Measurements from ENCODE around the gene S1PR3. TPM values are rescaled to one million over a fixed set of nuclear protein-coding genes. Genes with fewer than 3 reads are reported as not detected.

S1PR3 gene
- polyA plus RNA-seq, 4 donors: 0.22 to 6.1 (median 3.3) TPM

DNA sequence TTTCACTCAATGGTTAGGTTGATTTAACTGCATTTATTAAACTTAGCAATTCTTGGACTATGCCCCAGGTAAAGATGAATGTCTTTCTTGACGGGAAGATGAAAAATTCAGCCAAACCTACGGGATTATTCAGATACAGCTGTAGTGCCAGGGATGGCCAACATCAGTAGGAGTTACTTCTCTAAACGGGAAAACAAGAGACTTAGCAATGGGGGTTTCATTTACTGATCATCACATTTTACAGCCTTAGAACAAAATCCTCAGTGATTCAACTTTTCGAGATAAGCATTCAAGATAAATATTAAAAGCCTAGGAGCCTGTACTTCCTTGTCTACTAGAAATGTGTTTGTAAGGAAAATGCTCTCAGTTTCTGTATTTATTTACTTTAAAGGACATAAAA, 46.1 kb downstream of the S1PR3 start:
- no peak overlapping the region for H3K27ac ChIP-seq (ENCODE audit: low read depth in 1 of 3, low read length in 2 of 3)
- WGBS, 3 donors: 13 to 48% (median 31%) methylated on average over 4 of the region's 4 CpGs
- no peak overlapping the region for H3K4me3 ChIP-seq (ENCODE audit: low read depth in 1 of 3, low read length in 3 of 3)
- no peaks in the 10 kb centered on the region for H3K36me3 ChIP-seq (ENCODE audit: control insufficient read depth in 3 of 3, insufficient read depth in 2 of 3, low read depth in 1 of 3, low read length in 3 of 3)
- H3K9me3 ChIP-seq (ENCODE audit: control insufficient read depth in 2 of 2, insufficient read depth in 1 of 2, low read depth in 1 of 2, low read length in 1 of 2): no peaks in the 10 kb centered on the region
- peak in 1 of 2 donors; percentile 44 for DNase-seq
- H3K4me1 ChIP-seq (ENCODE audit: control insufficient read depth in 3 of 3, insufficient read depth in 2 of 3, low read depth in 1 of 3, low read length in 2 of 3): peaks cover 0 to 14% (median 3%) of the 10 kb centered on the region in 3 donors
- no peaks in the 10 kb centered on the region for H3K27me3 ChIP-seq (ENCODE audit: control insufficient read depth in 3 of 3, insufficient read depth in 3 of 3, low read length in 3 of 3)
- no peak for FAIRE-seq

DNA sequence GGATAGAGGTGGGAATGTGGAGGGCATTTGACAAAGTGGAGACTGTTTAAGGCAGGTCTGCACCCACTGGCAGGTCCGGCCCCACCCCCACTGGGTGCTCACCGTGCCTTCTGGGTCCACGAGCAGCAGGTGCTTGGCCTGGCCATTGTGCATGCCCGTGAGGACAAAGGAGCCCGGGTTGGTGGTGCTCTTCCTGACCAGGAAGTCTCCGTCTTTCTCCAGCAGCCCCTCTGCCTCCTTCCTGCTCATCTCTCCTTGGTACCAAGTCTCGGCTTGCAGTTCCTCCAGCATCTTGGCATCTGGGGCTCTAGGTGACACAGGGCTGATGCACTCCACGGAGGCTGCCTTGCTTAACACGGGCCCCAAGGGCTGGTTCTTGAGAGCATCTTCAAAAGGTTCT, 46.6 kb downstream of the S1PR3 start:
- H3K27ac ChIP-seq (ENCODE audit: low read depth in 1 of 3, low read length in 2 of 3): no peak overlapping the region
- no peak for FAIRE-seq
- WGBS, 3 donors: 77 to 79% (median 77%) methylated on average over 9 of the region's 9 CpGs

DNA sequence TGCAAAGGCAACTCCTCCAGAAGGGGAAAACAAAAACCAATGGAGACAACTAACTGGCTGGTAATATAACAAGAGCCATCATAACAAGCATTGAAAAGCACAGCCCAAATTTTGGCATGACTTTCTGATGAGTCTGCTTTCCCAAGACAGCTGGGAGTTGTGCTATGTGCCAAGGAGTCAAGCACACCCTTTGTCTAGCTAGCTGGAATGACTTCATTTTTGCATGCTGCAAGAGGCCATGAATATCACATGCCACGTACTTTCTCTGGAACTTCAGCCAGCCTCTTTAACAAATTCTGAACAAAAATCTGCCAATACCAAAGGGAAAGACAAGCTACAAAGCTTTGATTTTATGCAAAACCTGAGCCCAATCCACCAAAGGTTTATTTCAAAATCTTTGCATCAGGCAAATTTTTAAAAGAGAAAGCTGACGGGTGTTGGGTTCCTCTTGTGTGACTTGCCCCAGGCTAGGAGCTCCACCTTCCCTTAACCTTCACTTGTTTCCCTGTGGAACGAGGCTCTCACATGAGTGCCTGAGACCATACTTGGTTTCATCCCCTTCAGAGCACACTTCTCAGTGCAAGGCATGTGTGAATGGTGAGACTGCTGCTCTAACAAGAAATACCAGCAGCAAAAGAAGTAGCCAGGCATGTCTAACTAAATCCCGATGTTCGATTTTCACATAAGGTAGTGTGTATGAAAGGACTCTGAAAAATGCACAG, 47.3 kb downstream of the S1PR3 start:
- FAIRE-seq (no peak), DNase-seq (no peak)
- no peaks in the 10 kb centered on the region for H3K36me3 ChIP-seq (ENCODE audit: control insufficient read depth in 3 of 3, insufficient read depth in 2 of 3, low read depth in 1 of 3, low read length in 3 of 3)
- no peaks in the 10 kb centered on the region for H3K27me3 ChIP-seq (ENCODE audit: control insufficient read depth in 3 of 3, insufficient read depth in 3 of 3, low read length in 3 of 3)
- H3K27ac ChIP-seq (ENCODE audit: low read depth in 1 of 3, low read length in 2 of 3): peak overlapping the region in 1 of 3 donors; percentile 28
- no peaks in the 10 kb centered on the region for H3K9me3 ChIP-seq (ENCODE audit: control insufficient read depth in 2 of 2, insufficient read depth in 1 of 2, low read depth in 1 of 2, low read length in 1 of 2)
- H3K4me1 ChIP-seq (ENCODE audit: control insufficient read depth in 3 of 3, insufficient read depth in 2 of 3, low read depth in 1 of 3, low read length in 2 of 3): peaks cover 0 to 14% (median 3%) of the 10 kb centered on the region in 3 donors
- 76 to 89% (median 82%) methylated on average over 5 of the region's 5 CpGs for WGBS, 3 donors
- H3K4me3 ChIP-seq (ENCODE audit: low read depth in 1 of 3, low read length in 3 of 3): no peak overlapping the region

More for the DNA sequence above, 46.6 kb downstream of the S1PR3 start:
- H3K27me3 ChIP-seq (ENCODE audit: control insufficient read depth in 3 of 3, insufficient read depth in 3 of 3, low read length in 3 of 3): no peaks in the 10 kb centered on the region
- H3K4me1 ChIP-seq (ENCODE audit: control insufficient read depth in 3 of 3, insufficient read depth in 2 of 3, low read depth in 1 of 3, low read length in 2 of 3): peaks cover 0 to 14% (median 3%) of the 10 kb centered on the region in 3 donors
- no peaks in the 10 kb centered on the region for H3K36me3 ChIP-seq (ENCODE audit: control insufficient read depth in 3 of 3, insufficient read depth in 2 of 3, low read depth in 1 of 3, low read length in 3 of 3)
- no peaks in the 10 kb centered on the region for H3K9me3 ChIP-seq (ENCODE audit: control insufficient read depth in 2 of 2, insufficient read depth in 1 of 2, low read depth in 1 of 2, low read length in 1 of 2)
- DNase-seq: no peak
- no peak overlapping the region for H3K4me3 ChIP-seq (ENCODE audit: low read depth in 1 of 3, low read length in 3 of 3)

DNA sequence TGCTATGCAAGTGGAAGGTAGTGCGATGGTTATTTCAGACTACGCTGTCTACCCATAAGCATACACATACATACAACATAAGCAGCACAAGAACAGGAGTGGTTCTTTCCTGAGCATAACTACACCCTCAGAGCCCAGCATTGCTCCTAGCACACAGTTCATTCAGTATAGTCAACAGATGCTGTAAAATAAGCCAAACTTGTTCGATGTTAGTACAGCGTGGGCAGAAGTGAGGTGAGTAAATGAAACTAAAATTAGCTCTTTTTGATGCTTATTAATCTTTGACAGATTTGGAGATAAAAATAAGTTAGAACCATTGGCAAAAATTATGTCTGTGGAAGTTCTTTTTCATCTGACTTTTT, 47.8 kb downstream of the S1PR3 start:
- Histone ChIP-seq H3K27me3 (ENCODE audit: control insufficient read depth in 3 of 3, insufficient read depth in 3 of 3, low read length in 3 of 3) (no peaks in the 10 kb centered on the region), H3K36me3 (ENCODE audit: control insufficient read depth in 3 of 3, insufficient read depth in 2 of 3, low read depth in 1 of 3, low read length in 3 of 3) (no peaks in the 10 kb centered on the region), H3K4me1 (ENCODE audit: control insufficient read depth in 3 of 3, insufficient read depth in 2 of 3, low read depth in 1 of 3, low read length in 2 of 3) (peaks cover 0 to 14% (median 3%) of the 10 kb centered on the region in 3 donors), H3K9me3 (ENCODE audit: control insufficient read depth in 2 of 2, insufficient read depth in 1 of 2, low read depth in 1 of 2, low read length in 1 of 2) (no peaks in the 10 kb centered on the region), H3K27ac (ENCODE audit: low read depth in 1 of 3, low read length in 2 of 3) (no peak overlapping the region), H3K4me3 (ENCODE audit: low read depth in 1 of 3, low read length in 3 of 3) (no peak overlapping the region)
- no peak for FAIRE-seq
- no peak for DNase-seq
- 84 to 95% (median 94%) methylated on average over 4 of the region's 4 CpGs for WGBS, 3 donors

DNA sequence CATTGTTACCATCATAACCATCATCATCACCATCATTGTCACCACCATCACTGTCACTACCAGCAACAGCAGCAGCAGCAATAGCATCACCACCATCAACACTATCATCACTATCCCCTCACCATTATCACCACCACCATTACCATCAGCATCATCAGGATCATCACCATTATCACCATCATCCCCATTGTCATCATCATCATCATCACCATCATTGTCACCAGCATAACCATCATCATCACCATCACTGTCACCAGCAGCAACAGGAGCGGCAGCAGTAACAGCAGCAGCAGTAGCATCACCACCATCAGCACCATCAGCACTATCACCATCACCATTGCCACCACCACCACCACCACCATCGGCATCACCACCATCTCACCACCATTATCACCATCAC, 48.4 kb downstream of the S1PR3 start:
- no peak for FAIRE-seq
- no peaks in the 10 kb centered on the region for H3K36me3 ChIP-seq (ENCODE audit: control insufficient read depth in 3 of 3, insufficient read depth in 2 of 3, low read depth in 1 of 3, low read length in 3 of 3)
- H3K27ac ChIP-seq (ENCODE audit: low read depth in 1 of 3, low read length in 2 of 3): no peak overlapping the region
- H3K9me3 ChIP-seq (ENCODE audit: control insufficient read depth in 2 of 2, insufficient read depth in 1 of 2, low read depth in 1 of 2, low read length in 1 of 2): no peaks in the 10 kb centered on the region
- 94 to 98% (median 95%) methylated on average over 2 of the region's 2 CpGs for WGBS, 3 donors
- H3K27me3 ChIP-seq (ENCODE audit: control insufficient read depth in 3 of 3, insufficient read depth in 3 of 3, low read length in 3 of 3): no peaks in the 10 kb centered on the region
- H3K4me3 ChIP-seq (ENCODE audit: low read depth in 1 of 3, low read length in 3 of 3): no peak overlapping the region
- peaks cover 0 to 14% (median 3%) of the 10 kb centered on the region in 3 donors for H3K4me1 ChIP-seq (ENCODE audit: control insufficient read depth in 3 of 3, insufficient read depth in 2 of 3, low read depth in 1 of 3, low read length in 2 of 3)
- no peak for DNase-seq

DNA sequence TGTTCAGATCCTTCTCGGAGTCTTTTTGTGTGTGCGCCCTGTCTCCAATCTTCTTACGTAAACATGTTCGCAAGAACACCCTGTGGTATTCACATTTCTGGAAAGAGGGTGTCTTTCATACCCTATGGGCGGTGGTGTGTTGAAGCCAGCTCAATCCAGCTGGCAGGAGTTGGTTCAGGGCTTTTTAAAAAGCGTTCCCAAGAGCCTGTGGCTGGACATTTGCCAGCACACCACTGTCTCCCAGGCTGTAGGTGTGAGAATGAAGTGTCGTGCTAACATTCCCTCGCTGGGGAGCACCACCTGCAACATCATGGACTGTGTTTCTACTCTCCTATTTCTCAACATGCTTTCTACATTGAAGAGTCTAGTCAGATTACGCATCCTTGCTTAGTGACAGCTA, 51.7 kb downstream of the S1PR3 start:
- WGBS, 3 donors: 88 to 92% (median 92%) methylated on average over 9 of the region's 9 CpGs
- no peak overlapping the region for H3K27ac ChIP-seq (ENCODE audit: low read depth in 1 of 3, low read length in 2 of 3)
- H3K9me3 ChIP-seq (ENCODE audit: control insufficient read depth in 2 of 2, insufficient read depth in 1 of 2, low read depth in 1 of 2, low read length in 1 of 2): no peaks in the 10 kb centered on the region
- peaks cover 0 to under 1% (median 0%) of the 10 kb centered on the region in 3 donors for H3K4me1 ChIP-seq (ENCODE audit: control insufficient read depth in 3 of 3, insufficient read depth in 2 of 3, low read depth in 1 of 3, low read length in 2 of 3)
- no peak for FAIRE-seq
- H3K36me3 ChIP-seq (ENCODE audit: control insufficient read depth in 3 of 3, insufficient read depth in 2 of 3, low read depth in 1 of 3, low read length in 3 of 3): no peaks in the 10 kb centered on the region
- H3K4me3 ChIP-seq (ENCODE audit: low read depth in 1 of 3, low read length in 3 of 3): no peak overlapping the region
- no peak for DNase-seq
- no peaks in the 10 kb centered on the region for H3K27me3 ChIP-seq (ENCODE audit: control insufficient read depth in 3 of 3, insufficient read depth in 3 of 3, low read length in 3 of 3)

DNA sequence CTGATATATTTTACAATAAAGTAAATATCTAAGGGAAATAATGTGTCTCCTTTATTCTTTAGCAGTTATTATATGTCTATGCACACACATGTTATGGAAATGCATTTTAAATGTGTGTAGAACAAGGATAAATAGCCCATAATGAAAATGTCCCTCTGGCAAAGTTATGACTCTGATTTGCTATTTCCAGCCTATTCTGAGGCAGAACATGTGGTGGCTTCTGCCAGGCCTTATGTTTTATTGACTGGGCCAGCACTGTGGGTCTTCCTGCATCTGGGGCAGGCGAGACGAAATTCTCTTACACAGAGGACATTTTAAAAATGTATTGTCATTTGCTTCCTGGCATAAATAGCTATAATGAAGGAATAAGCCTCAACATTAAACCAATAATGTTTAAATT, 52.8 kb downstream of the S1PR3 start:
- WGBS, 3 donors: 86 to 95% (median 87%) methylated on average over 2 of the region's 2 CpGs
- no peaks in the 10 kb centered on the region for H3K36me3 ChIP-seq (ENCODE audit: control insufficient read depth in 3 of 3, insufficient read depth in 2 of 3, low read depth in 1 of 3, low read length in 3 of 3)
- H3K4me3 ChIP-seq (ENCODE audit: low read depth in 1 of 3, low read length in 3 of 3): no peak overlapping the region
- H3K27me3 ChIP-seq (ENCODE audit: control insufficient read depth in 3 of 3, insufficient read depth in 3 of 3, low read length in 3 of 3): no peaks in the 10 kb centered on the region
- no peak overlapping the region for H3K27ac ChIP-seq (ENCODE audit: low read depth in 1 of 3, low read length in 2 of 3)
- FAIRE-seq: no peak
- DNase-seq: no peak
- H3K9me3 ChIP-seq (ENCODE audit: control insufficient read depth in 2 of 2, insufficient read depth in 1 of 2, low read depth in 1 of 2, low read length in 1 of 2): no peaks in the 10 kb centered on the region
- H3K4me1 ChIP-seq (ENCODE audit: control insufficient read depth in 3 of 3, insufficient read depth in 2 of 3, low read depth in 1 of 3, low read length in 2 of 3): no peaks in the 10 kb centered on the region

DNA sequence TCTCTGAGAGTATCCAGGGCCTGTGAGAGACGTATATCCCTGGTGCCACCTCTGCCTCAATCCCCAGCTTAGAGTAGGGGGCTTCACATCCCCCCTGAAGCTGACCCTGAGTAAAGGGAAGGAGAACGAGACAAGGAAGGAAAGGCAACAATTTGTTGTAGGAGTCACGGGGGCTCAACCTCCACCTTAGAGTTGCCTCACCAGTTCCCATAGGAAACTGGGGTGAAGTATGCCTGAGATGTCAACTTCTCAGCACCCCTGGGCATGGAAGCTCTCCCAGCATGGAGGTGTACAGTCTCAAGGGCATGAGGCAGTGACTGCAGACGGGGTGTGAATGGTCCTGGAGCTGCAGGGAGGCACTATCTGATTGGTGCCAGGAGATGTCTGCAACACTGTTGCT, 53.6 kb downstream of the S1PR3 start:
- H3K9me3 ChIP-seq (ENCODE audit: control insufficient read depth in 2 of 2, insufficient read depth in 1 of 2, low read depth in 1 of 2, low read length in 1 of 2): no peaks in the 10 kb centered on the region
- no peak overlapping the region for H3K4me3 ChIP-seq (ENCODE audit: low read depth in 1 of 3, low read length in 3 of 3)
- no peaks in the 10 kb centered on the region for H3K4me1 ChIP-seq (ENCODE audit: control insufficient read depth in 3 of 3, insufficient read depth in 2 of 3, low read depth in 1 of 3, low read length in 2 of 3)
- 79 to 87% (median 82%) methylated on average over 4 of the region's 4 CpGs for WGBS, 3 donors
- no peak overlapping the region for H3K27ac ChIP-seq (ENCODE audit: low read depth in 1 of 3, low read length in 2 of 3)
- no peaks in the 10 kb centered on the region for H3K27me3 ChIP-seq (ENCODE audit: control insufficient read depth in 3 of 3, insufficient read depth in 3 of 3, low read length in 3 of 3)
- no peaks in the 10 kb centered on the region for H3K36me3 ChIP-seq (ENCODE audit: control insufficient read depth in 3 of 3, insufficient read depth in 2 of 3, low read depth in 1 of 3, low read length in 3 of 3)
- DNase-seq (no peak), FAIRE-seq (no peak)

DNA sequence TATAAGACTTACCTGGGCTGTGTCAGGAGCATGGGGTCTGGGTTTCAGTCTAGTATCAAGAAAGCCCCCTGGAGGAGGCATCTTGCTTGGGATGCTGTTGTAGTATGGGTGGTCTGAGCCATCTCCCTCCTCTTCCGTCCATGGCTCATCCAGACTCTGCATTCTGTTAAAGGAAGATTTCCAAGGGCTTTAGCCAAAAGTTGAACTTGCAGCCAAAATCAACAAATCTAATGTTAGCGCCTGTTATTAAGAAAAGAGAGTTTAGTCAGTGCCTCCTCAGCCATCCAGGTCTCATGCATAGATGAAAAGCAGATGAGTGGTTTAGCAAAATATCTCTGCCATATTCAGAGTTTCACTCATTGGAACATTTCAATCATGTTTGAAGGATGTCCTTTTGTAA, 55.6 kb downstream of the S1PR3 start:
- no peaks in the 10 kb centered on the region for H3K36me3 ChIP-seq (ENCODE audit: control insufficient read depth in 3 of 3, insufficient read depth in 2 of 3, low read depth in 1 of 3, low read length in 3 of 3)
- H3K4me3 ChIP-seq (ENCODE audit: low read depth in 1 of 3, low read length in 3 of 3): no peak overlapping the region
- FAIRE-seq: no peak
- WGBS, 3 donors: 69 to 94% (median 84%) methylated on average over 2 of the region's 2 CpGs
- DNase-seq: no peak
- no peaks in the 10 kb centered on the region for H3K27me3 ChIP-seq (ENCODE audit: control insufficient read depth in 3 of 3, insufficient read depth in 3 of 3, low read length in 3 of 3)
- H3K9me3 ChIP-seq (ENCODE audit: control insufficient read depth in 2 of 2, insufficient read depth in 1 of 2, low read depth in 1 of 2, low read length in 1 of 2): no peaks in the 10 kb centered on the region
- H3K4me1 ChIP-seq (ENCODE audit: control insufficient read depth in 3 of 3, insufficient read depth in 2 of 3, low read depth in 1 of 3, low read length in 2 of 3): no peaks in the 10 kb centered on the region
- no peak overlapping the region for H3K27ac ChIP-seq (ENCODE audit: low read depth in 1 of 3, low read length in 2 of 3)

Measured in small intestine (tissue), 7 donors.